GM18505 (cell line): ENCODE data around the gene GNB1L.

ENCODE experiments used
- ATAC-seq: cut with Tn5 transposase; IDR thresholded peaks from one replicate; pipeline ENCODE4 v1.9.1; 2021; ENCODE audit not compliant: unreplicated experiment
- POLR2A ChIP-seq: IDR thresholded peaks from 4 replicates; pipeline ENCODE4 v1.6.1; 2011; ENCODE audit warnings: borderline replicate concordance; ENCODE audit not compliant: insufficient read depth, insufficient read length; ENCODE audit errors: extremely low read depth

The GNB1L gene

DNA sequence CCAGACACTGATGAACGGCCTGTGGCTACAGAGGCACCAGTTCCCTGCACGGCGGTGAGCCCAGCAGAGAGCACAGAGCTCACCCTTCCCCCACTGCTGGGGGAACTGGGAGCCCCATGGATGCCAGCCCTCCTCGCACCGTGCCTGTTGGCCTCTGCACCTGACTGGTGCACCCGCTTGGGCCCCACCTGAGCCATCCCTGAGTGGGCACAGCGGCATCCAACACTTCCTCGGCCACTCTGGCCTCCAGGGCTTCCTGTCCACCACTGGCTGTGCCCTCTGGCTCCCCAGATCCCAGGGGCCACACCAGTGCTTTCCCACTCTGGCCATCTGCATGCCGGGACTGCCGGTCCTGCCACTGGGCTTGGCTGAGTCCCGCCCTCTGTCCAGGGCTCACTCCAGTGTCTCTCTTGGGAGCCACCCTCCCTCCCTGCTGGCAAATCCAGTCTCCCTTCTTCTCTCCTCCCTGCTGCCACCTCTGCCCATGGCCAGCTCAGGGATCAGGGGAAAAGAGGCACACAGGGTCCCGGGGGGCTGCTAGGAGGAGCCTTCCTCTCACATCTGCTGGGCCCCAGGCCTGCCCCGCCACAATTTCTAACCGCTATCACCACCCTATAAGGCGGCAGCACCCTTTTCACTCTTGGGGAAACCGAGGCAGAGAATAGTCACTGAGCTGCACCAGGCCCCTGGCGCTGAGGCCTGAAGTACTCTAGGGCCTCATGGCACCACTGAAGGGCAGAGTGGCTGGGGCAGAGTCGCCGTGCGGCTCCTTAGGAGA lies 33.0 kb downstream of the GNB1L start:
- ATAC-seq = no peak
- TF ChIP-seq POLR2A = no peak

DNA sequence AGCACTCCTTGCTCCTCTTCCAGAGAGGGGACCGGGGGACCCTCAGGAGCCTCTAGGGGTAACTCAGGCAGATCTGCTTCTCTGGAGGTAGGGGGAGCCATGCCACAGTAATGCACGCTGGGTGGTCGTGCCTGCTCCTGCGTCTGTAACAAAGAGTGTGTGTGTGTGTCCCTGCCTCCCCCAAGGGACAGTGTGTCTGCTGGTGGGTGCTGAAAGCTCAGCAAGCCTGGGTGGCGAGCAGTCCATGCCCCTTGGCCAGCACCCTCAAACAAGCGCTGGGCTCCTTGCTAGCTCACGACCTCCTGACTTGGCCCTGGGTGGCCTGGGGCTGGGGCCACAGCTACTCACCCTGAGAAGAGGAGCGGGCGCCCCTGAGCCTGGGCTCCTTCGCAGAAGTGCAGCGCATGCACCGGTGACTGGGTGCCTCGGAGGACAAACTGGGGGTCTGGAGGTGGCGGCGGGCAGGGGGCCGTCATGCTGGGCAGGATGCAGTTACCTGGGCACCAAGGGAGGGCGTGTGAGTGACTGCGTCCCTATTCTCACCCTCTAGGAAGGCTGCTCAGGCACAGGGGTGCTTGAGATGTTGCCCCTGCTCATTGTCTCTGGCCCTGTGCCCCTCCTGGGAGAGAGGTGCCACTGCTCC lies 33.7 kb downstream of the GNB1L start:
- no peak for ATAC-seq
- TF ChIP-seq POLR2A = no peak

- no peak for ATAC-seq
- no peak for TF ChIP-seq POLR2A
These were observed 34.5 kb downstream of the GNB1L start for GRCh38 chr22:19819911-19820879.

DNA sequence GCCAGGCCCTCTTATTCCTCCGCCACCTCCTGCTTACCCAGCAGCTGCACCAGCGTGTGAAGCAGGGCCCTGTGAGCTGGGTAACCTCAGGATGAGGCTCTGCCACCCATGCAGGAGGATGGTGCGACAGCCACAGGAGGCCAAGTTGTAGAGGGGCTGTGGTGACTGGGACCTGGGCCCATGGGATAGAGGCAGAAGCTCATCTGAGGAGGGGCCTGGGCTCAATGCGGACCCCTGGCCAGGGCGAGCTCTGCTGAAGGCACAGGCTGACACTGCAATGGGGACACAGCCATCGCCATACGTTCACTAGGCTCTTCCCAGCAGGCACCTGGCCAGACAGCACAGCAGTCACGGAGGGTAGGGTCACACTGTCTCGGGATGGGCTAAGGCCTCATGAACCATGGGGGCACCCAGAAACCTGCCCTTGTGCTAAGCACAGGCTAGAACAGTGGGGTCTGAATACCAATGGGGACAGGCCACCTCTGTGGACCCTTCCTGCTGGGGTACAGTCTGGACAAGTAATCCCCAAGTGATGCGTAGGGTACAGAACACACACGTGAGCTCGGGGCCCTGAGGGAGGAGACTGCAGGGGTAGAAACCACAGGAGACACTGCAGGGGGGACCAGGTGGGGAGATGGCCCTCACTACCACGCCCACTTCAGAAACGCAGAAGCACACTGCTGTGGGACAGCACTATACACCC lies 35.3 kb downstream of the GNB1L start:
- no peak for ATAC-seq
- TF ChIP-seq POLR2A = no peak

GRCh38 chr22:19818324-19819207 lies 36.1 kb downstream of the GNB1L start:
- no peak for TF ChIP-seq POLR2A
- ATAC-seq = no peak

DNA sequence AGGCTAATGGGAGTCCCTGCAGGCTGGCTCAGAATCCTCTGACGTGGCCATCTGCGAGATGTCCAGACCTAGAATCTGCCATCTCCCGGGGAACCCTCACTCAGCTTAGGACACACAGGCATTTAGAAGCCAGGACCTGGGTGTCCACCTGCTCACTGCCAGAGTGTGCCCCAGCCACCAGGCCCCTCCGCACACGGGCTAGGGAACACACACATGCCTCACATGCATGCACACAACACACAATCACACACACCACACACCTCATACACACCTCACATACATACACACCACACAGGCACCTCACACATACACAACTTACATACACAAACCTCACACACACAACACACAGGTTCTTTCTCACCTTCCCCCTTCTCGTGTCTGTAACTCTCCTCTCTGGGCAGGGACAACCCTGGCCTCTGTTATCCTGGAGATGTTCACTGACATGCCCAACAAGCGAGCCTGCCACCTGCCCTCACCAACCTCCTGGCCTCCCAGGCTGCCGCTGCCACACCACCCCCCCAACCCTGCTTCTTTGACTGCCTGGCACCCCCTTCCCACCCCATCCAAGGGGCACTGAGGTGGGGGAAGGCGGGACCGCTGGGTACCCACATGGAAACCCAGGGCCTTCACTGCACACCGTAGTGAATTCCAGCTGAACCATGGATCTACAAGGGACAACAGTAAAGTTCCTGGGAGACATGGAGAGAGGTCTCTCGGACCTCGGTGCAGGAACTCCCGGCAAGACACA lies 38.1 kb downstream of the GNB1L start:
- ATAC-seq = no peak
- TF ChIP-seq POLR2A = no peak

DNA sequence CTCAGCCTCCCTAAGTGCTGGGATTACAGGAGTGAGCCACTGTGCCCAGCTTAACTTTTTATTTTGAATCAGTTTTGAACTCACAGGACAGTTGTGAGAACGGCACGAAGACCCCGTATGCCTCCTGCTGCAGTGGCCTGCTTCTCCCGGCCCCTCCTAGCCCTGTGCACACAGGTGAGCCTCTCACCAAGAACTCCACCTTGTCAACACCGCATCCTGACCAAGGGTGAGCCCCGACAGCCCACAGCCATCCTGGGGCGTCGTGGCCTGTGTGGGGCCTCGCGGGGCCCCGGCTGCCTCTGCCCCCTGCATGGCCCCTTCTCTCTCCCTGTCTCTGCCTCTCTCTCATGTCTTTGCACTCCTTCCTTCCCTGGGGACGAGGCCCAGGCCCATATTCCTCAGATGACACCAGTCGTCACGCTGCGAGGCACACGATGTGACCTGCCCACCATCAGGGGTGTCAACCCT lies 38.8 kb downstream of the GNB1L start:
- no peak for TF ChIP-seq POLR2A
- ATAC-seq = no peak

DNA sequence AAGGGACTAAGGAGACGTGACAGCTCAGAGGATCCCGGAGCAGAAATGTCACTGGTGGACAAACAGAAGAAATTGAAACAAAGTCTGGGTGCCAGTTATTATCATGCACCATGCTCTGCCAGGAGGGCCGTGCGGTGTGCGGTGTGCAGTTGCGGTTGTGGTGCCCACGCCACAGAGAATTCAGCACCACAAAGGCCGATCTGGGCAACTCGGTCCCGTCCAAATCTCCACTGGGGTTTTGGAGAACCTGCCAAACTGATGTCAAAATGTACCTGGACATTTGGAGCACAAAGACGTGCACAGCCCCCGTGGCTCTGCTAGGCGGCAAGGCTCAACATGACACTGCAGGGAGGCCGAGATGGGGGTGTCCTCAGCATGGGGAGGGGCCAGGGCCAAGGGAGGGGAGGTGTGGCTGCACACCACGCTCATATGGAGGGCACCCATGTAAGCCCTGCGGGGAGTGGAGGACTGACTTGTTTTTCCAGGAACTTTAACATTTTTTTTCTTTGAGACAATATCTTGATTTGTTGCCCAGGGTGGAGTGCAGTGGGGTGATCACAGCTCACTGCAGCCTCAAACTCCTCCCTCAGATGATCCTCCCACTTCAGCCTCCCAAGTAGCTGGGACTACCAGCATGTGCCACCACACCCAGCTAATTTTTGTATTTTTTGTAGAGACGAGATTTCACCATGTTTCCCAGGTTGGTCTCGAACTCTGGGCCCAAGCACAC lies 39.4 kb downstream of the GNB1L start:
- TF ChIP-seq POLR2A = no peak
- ATAC-seq = no peak

GRCh38 chr22:19814428-19814827 lies 40.2 kb downstream of the GNB1L start:
- no peak for TF ChIP-seq POLR2A
- no peak for ATAC-seq

DNA sequence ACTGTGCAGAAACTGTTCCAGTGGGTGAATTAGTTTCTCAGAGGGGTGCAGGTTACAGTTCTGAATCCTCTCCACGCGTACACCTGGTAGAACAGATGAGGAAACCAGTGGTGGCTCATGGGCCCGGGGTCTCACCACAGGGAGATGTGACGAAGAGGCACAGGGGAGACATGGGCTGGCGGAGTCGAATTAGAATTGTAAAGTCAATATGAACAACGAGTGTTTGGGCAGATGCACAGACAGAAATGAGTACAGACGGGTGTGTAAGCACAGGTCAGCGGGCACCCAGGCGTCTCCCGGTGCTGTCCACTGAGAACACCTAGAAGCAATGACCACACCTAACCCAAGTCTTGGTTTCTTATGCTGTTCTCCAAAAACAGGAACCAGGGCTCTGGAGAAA lies 41.8 kb downstream of the GNB1L start:
- no peak for ATAC-seq
- TF ChIP-seq POLR2A = no peak
